Measurements from ENCODE around the gene C13orf46.
A peak's percentile ranks its signal among the peaks of the same experiment; 100 is the strongest.

Gene C13orf46

GRCh38 chr13:113963376-113963775 is 10.5 kb downstream of the C13orf46 start:
- WGBS (ENCODE audit: extremely low coverage, insufficient coverage, low lambda C conversion rate): no CpG with 5 or more reads among the region's 16 CpGs
- Histone ChIP-seq H3K27ac (ENCODE audit: low read depth, low read length) (no peak overlapping the region), H3K79me2 (ENCODE audit: control insufficient read depth, insufficient read depth, low read length) (no peaks in the 10 kb centered on the region)

DNA sequence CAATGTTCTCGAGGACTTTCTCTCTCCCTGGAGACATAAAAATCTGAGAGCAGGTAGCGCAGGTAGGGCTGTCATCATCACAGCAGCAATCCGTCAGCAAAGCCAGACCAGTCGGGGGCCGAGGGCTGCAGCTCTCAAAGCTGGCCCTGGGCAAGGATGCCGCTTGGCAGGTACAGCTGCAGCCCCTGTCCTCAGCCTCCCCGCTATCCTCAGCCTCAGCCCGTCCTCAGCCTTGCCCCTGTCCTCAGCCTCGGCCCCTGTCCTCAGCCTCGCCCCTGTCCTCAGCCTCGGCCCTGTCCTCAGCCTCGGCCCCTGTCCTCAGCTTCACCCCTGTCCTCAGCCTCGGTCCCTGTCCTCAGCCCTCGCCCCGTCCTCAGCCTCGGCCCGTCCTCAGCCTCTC is 10.9 kb downstream of the C13orf46 start:
- Histone ChIP-seq H3K36me3 (ENCODE audit: control insufficient read depth, insufficient read depth, low read length) (no peaks in the 10 kb centered on the region), H3K56ac (ENCODE audit: low read length) (no peak overlapping the region)

More at GRCh38 chr13:113963376-113963775, 10.5 kb downstream of the C13orf46 start:
- Histone ChIP-seq H3K4ac (ENCODE audit: low read depth, low read length) (no peak overlapping the region), H3K4me1 (ENCODE audit: control insufficient read depth, low read depth, low read length) (no peaks in the 10 kb centered on the region), H2AK5ac (ENCODE audit: low read length) (no peak overlapping the region), H4K8ac (ENCODE audit: low read depth, low read length) (no peak overlapping the region), H3K79me1 (ENCODE audit: low read length) (no peaks in the 10 kb centered on the region), H3K56ac (ENCODE audit: low read length) (no peak overlapping the region), H3K18ac (ENCODE audit: low read length) (no peak overlapping the region), H4K5ac (ENCODE audit: low read length) (no peak overlapping the region), H2BK5ac (ENCODE audit: low read length) (no peak overlapping the region), H3K9ac (ENCODE audit: low read length) (no peak overlapping the region), H3K4me2 (ENCODE audit: low read length) (no peak overlapping the region), H3K4me3 (ENCODE audit: low read length) (no peak overlapping the region), H3K27me3 (ENCODE audit: insufficient read depth, low read length, poor library complexity) (no peaks in the 10 kb centered on the region), H2BK15ac (replicated peaks; ENCODE audit: low read depth) (no peak overlapping the region), H3K36me3 (ENCODE audit: control insufficient read depth, insufficient read depth, low read length) (no peaks in the 10 kb centered on the region), H3K23ac (ENCODE audit: low read length) (no peak overlapping the region), H2BK120ac (ENCODE audit: low read depth, low read length) (no peak overlapping the region)
- DNase-seq: no peak

DNA sequence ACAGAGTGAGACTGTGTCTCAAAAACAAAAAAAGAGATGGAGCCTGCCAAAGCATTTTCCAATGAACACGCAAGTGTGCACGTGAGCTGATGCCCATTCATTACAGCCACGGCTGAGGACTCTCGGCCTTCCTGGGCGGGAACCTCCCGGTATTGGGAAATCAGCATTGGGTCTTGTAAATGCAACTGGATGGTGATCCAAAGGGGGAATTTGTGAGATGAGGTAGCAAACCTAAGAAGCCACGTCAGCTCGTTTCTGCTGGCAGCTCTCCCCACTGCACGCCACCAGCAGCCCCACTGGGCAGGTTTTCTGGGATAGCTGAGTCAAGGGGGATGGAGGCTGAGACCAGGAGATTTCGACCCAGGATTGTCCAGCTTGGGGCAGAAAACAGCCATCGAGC is 11.5 kb downstream of the C13orf46 start:
- H3K18ac ChIP-seq (ENCODE audit: low read length): no peak overlapping the region
- no peaks in the 10 kb centered on the region for H3K4me1 ChIP-seq (ENCODE audit: control insufficient read depth, low read depth, low read length)
- no peak overlapping the region for H3K23ac ChIP-seq (ENCODE audit: low read length)
- DNase-seq: no peak
- H3K4me3 ChIP-seq (ENCODE audit: low read length): no peak overlapping the region
- H4K5ac ChIP-seq (ENCODE audit: low read length): no peak overlapping the region
- H3K4me2 ChIP-seq (ENCODE audit: low read length): no peak overlapping the region
- no peaks in the 10 kb centered on the region for H3K36me3 ChIP-seq (ENCODE audit: control insufficient read depth, insufficient read depth, low read length)
- no peak overlapping the region for H3K56ac ChIP-seq (ENCODE audit: low read length)
- H3K27me3 ChIP-seq (ENCODE audit: insufficient read depth, low read length, poor library complexity): no peaks in the 10 kb centered on the region
- WGBS (ENCODE audit: extremely low coverage, insufficient coverage, low lambda C conversion rate): no CpG with 5 or more reads among the region's 11 CpGs
- no peak overlapping the region for H3K4ac ChIP-seq (ENCODE audit: low read depth, low read length)
- no peak overlapping the region for H2BK15ac ChIP-seq (replicated peaks; ENCODE audit: low read depth)
- H3K27ac ChIP-seq (ENCODE audit: low read depth, low read length): no peak overlapping the region
- H3K9ac ChIP-seq (ENCODE audit: low read length): no peak overlapping the region
- H2AK5ac ChIP-seq (ENCODE audit: low read length): no peak overlapping the region
- H3K79me1 ChIP-seq (ENCODE audit: low read length): no peaks in the 10 kb centered on the region
- H4K8ac ChIP-seq (ENCODE audit: low read depth, low read length): no peak overlapping the region
- H2BK120ac ChIP-seq (ENCODE audit: low read depth, low read length): no peak overlapping the region
- H2BK5ac ChIP-seq (ENCODE audit: low read length): no peak overlapping the region
- no peaks in the 10 kb centered on the region for H3K79me2 ChIP-seq (ENCODE audit: control insufficient read depth, insufficient read depth, low read length)

More for the DNA sequence above, 10.9 kb downstream of the C13orf46 start:
- no peak for DNase-seq
- Histone ChIP-seq H2BK120ac (ENCODE audit: low read depth, low read length) (no peak overlapping the region), H3K18ac (ENCODE audit: low read length) (no peak overlapping the region), H3K4me3 (ENCODE audit: low read length) (no peak overlapping the region), H3K79me1 (ENCODE audit: low read length) (no peaks in the 10 kb centered on the region), H3K27ac (ENCODE audit: low read depth, low read length) (no peak overlapping the region), H2BK5ac (ENCODE audit: low read length) (no peak overlapping the region), H4K5ac (ENCODE audit: low read length) (no peak overlapping the region), H2BK15ac (replicated peaks; ENCODE audit: low read depth) (no peak overlapping the region), H3K4ac (ENCODE audit: low read depth, low read length) (no peak overlapping the region), H3K23ac (ENCODE audit: low read length) (no peak overlapping the region), H4K8ac (ENCODE audit: low read depth, low read length) (no peak overlapping the region), H3K27me3 (ENCODE audit: insufficient read depth, low read length, poor library complexity) (no peaks in the 10 kb centered on the region), H2AK5ac (ENCODE audit: low read length) (no peak overlapping the region), H3K4me2 (ENCODE audit: low read length) (no peak overlapping the region), H3K4me1 (ENCODE audit: control insufficient read depth, low read depth, low read length) (no peaks in the 10 kb centered on the region), H3K79me2 (ENCODE audit: control insufficient read depth, insufficient read depth, low read length) (no peaks in the 10 kb centered on the region), H3K9ac (ENCODE audit: low read length) (no peak overlapping the region)
- WGBS (ENCODE audit: extremely low coverage, insufficient coverage, low lambda C conversion rate): no CpG with 5 or more reads among the region's 17 CpGs

DNA sequence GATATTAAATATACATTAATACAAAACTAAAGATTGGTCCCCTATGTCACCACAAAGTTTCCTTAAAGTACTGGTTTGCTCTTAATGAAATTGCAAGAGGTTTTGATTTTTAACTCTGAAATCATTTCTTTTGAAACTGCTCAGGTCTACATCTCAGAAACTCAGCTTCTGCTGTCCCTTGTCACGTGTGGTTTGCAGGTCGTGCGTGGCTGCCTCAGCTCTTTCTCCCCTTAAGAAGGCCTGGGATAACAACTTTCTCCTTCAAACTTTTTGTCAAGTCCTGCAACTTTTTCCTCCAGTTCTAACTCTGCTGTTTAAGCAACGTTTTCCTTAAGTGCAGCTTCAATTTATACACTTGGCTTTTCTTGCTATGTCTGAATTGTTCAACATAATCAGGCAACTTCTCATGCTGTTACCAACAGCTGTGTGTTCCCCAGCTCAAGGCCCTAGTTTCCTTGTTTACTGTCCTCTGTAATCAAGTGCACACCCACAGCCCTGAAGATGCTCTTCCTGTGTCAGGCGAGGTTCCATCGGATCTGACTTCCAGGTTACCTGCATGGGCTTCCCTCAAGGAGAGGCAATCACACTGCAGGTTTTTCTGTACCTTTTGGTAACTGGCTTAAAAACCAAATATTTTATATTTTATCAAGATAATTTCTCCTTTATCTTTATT is 13.5 kb downstream of the C13orf46 start:
- no peak overlapping the region for H3K4me2 ChIP-seq (ENCODE audit: low read length)
- H3K23ac ChIP-seq (ENCODE audit: low read length): no peak overlapping the region
- H3K79me2 ChIP-seq (ENCODE audit: control insufficient read depth, insufficient read depth, low read length): no peaks in the 10 kb centered on the region
- no peaks in the 10 kb centered on the region for H3K79me1 ChIP-seq (ENCODE audit: low read length)
- no peak overlapping the region for H4K8ac ChIP-seq (ENCODE audit: low read depth, low read length)
- H3K18ac ChIP-seq (ENCODE audit: low read length): no peak overlapping the region
- H2BK120ac ChIP-seq (ENCODE audit: low read depth, low read length): no peak overlapping the region
- no peak overlapping the region for H3K9ac ChIP-seq (ENCODE audit: low read length)
- H2AK5ac ChIP-seq (ENCODE audit: low read length): no peak overlapping the region
- H3K36me3 ChIP-seq (ENCODE audit: control insufficient read depth, insufficient read depth, low read length): no peaks in the 10 kb centered on the region
- H2BK5ac ChIP-seq (ENCODE audit: low read length): no peak overlapping the region
- H3K4me3 ChIP-seq (ENCODE audit: low read length): no peak overlapping the region
- no peak overlapping the region for H4K5ac ChIP-seq (ENCODE audit: low read length)
- WGBS (ENCODE audit: extremely low coverage, insufficient coverage, low lambda C conversion rate): no CpG with 5 or more reads among the region's 6 CpGs
- no peaks in the 10 kb centered on the region for H3K4me1 ChIP-seq (ENCODE audit: control insufficient read depth, low read depth, low read length)
- no peak overlapping the region for H3K27ac ChIP-seq (ENCODE audit: low read depth, low read length)
- H3K27me3 ChIP-seq (ENCODE audit: insufficient read depth, low read length, poor library complexity): no peaks in the 10 kb centered on the region
- no peak overlapping the region for H3K56ac ChIP-seq (ENCODE audit: low read length)
- H3K4ac ChIP-seq (ENCODE audit: low read depth, low read length): no peak overlapping the region
- no peak for DNase-seq
- H2BK15ac ChIP-seq (replicated peaks; ENCODE audit: low read depth): no peak overlapping the region

GRCh38 chr13:113959198-113959597 is 14.7 kb downstream of the C13orf46 start:
- Histone ChIP-seq H3K4me3 (ENCODE audit: low read length) (peak overlapping the region; percentile 23), H3K4ac (ENCODE audit: low read depth, low read length) (no peak overlapping the region), H3K27me3 (ENCODE audit: insufficient read depth, low read length, poor library complexity) (no peaks in the 10 kb centered on the region), H4K8ac (ENCODE audit: low read depth, low read length) (no peak overlapping the region), H3K4me2 (ENCODE audit: low read length) (no peak overlapping the region), H3K79me1 (ENCODE audit: low read length) (no peaks in the 10 kb centered on the region), H3K79me2 (ENCODE audit: control insufficient read depth, insufficient read depth, low read length) (no peaks in the 10 kb centered on the region), H3K23ac (ENCODE audit: low read length) (no peak overlapping the region), H3K9ac (ENCODE audit: low read length) (no peak overlapping the region), H3K4me1 (ENCODE audit: control insufficient read depth, low read depth, low read length) (no peaks in the 10 kb centered on the region), H2BK120ac (ENCODE audit: low read depth, low read length) (no peak overlapping the region), H2AK5ac (ENCODE audit: low read length) (no peak overlapping the region), H2BK5ac (ENCODE audit: low read length) (no peak overlapping the region), H2BK15ac (replicated peaks; ENCODE audit: low read depth) (no peak overlapping the region), H3K18ac (ENCODE audit: low read length) (no peak overlapping the region), H3K27ac (ENCODE audit: low read depth, low read length) (no peak overlapping the region), H3K36me3 (ENCODE audit: control insufficient read depth, insufficient read depth, low read length) (no peaks in the 10 kb centered on the region), H3K56ac (ENCODE audit: low read length) (no peak overlapping the region), H4K5ac (ENCODE audit: low read length) (no peak overlapping the region)
- WGBS (ENCODE audit: extremely low coverage, insufficient coverage, low lambda C conversion rate): no CpG with 5 or more reads among the region's 1 CpG
- no peak for DNase-seq

DNA sequence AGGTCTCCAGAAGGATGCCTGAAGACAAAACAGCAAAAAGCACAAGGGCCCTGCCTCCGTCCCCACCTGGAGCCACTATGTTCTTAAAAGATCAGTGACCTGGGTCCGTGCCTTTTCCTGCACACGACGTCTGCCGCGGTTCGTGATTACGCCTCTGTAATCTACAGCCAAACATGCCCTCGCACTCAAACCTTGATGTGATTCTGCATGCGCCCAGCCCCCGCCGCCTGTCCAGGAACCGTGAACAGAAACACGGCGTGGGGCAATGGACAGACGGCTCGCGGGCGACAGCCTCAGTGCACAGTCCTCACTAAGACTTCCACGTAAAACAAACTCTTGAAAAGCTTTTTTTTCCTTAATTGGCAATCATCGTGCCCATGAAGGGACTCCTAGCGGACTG is 15.5 kb downstream of the C13orf46 start:
- H3K36me3 ChIP-seq (ENCODE audit: control insufficient read depth, insufficient read depth, low read length): no peaks in the 10 kb centered on the region
- WGBS (ENCODE audit: extremely low coverage, insufficient coverage, low lambda C conversion rate): no CpG with 5 or more reads among the region's 22 CpGs

More for the DNA sequence above, 15.5 kb downstream of the C13orf46 start:
- no peak overlapping the region for H3K27ac ChIP-seq (ENCODE audit: low read depth, low read length)
- no peak overlapping the region for H2BK120ac ChIP-seq (ENCODE audit: low read depth, low read length)
- H2AK5ac ChIP-seq (ENCODE audit: low read length): no peak overlapping the region
- H3K79me1 ChIP-seq (ENCODE audit: low read length): no peaks in the 10 kb centered on the region
- no peak overlapping the region for H2BK15ac ChIP-seq (replicated peaks; ENCODE audit: low read depth)
- no peak overlapping the region for H3K18ac ChIP-seq (ENCODE audit: low read length)
- H3K23ac ChIP-seq (ENCODE audit: low read length): no peak overlapping the region
- H3K27me3 ChIP-seq (ENCODE audit: insufficient read depth, low read length, poor library complexity): no peaks in the 10 kb centered on the region
- DNase-seq: no peak
- H3K4me2 ChIP-seq (ENCODE audit: low read length): no peak overlapping the region
- H3K9ac ChIP-seq (ENCODE audit: low read length): no peak overlapping the region
- H4K8ac ChIP-seq (ENCODE audit: low read depth, low read length): no peak overlapping the region
- H3K56ac ChIP-seq (ENCODE audit: low read length): no peak overlapping the region
- no peaks in the 10 kb centered on the region for H3K4me1 ChIP-seq (ENCODE audit: control insufficient read depth, low read depth, low read length)
- no peak overlapping the region for H3K4me3 ChIP-seq (ENCODE audit: low read length)
- H3K79me2 ChIP-seq (ENCODE audit: control insufficient read depth, insufficient read depth, low read length): no peaks in the 10 kb centered on the region
- H2BK5ac ChIP-seq (ENCODE audit: low read length): no peak overlapping the region
- H4K5ac ChIP-seq (ENCODE audit: low read length): no peak overlapping the region
- H3K4ac ChIP-seq (ENCODE audit: low read depth, low read length): no peak overlapping the region

All from mesendoderm (in vitro differentiated cells).